GM12878 (cell line): ENCODE results near the gene SCARF1. TPM values are rescaled to one million over a fixed set of nuclear protein-coding genes. Genes with fewer than 3 reads are reported as not detected.

Experiments used
- ATAC-seq: fragments of 200-7000 bp; cut with Tn5 transposase; 3 replicates; pipeline ENCODE4 v1.9.1; 2020; ENCODE audit warnings: mild to moderate bottlenecking, moderate library complexity
- BruUV-seq: library from RNA; stranded (reverse); fragments of 400-500 nt; replicated peaks from 2 replicates; lab custom pipeline; 2021; lab: Mats Ljungman, UMichigan
- CTCF ChIA-PET: fragments of 300-600 bp; sonication (Branson Sonifier 250); formaldehyde crosslinking; extraction: SDS; loops from one replicate; lab custom pipeline; 2021; ENCODE audit warnings: inconsistent platforms; lab: Yijun Ruan, JAX
- POLR2A ChIA-PET: fragments of 350-600 bp; formaldehyde crosslinking; extraction: SDS; loops from one replicate; lab custom pipeline; 2021; ENCODE audit warnings: inconsistent platforms; lab: Charles Lee
- RAD21 ChIA-PET: fragments of 300-600 bp; sonication (Branson Sonifier 250); formaldehyde crosslinking; loops from one replicate; lab custom pipeline; 2023; ENCODE audit warnings: antibody characterized with exemption; ENCODE audit not compliant: unreplicated experiment; lab: Charles Lee
- SMC1A ChIA-PET: fragments of 300-600 bp; sonication (Branson Sonifier 250); formaldehyde crosslinking; loops from one replicate; lab custom pipeline; 2023; ENCODE audit not compliant: unreplicated experiment, uncharacterized antibody; lab: Charles Lee
- DNase-seq: peaks from one replicate; pipeline ENCODE4 v3.0.0-alpha.2; 2011; ENCODE audit warnings: low read depth, low spot score
- FAIRE-seq: peaks from 3 replicates; lab custom pipeline; 2011; peaks lifted over from hg19 to GRCh38; lab: Jason Lieb, UNC
- H2AFZ ChIP-seq: 2 replicates; pipeline ENCODE4 v1.6.0; 2011; ENCODE audit warnings: low read depth, low read length, control low read depth; ENCODE audit not compliant: control insufficient read depth
- H3K27ac ChIP-seq: 2 replicates; pipeline ENCODE4 v1.5.1; 2011; ENCODE audit warnings: control low read depth; ENCODE audit not compliant: control insufficient read depth, insufficient read depth
- H3K27me3 ChIP-seq, 2 experiments: replicated peaks in 1 of 2; 2 replicates each; pipeline versions ENCODE4 v1.6.0 to v1.6.1; 2011; ENCODE audit warnings: low read length in 1 of 2; ENCODE audit not compliant: control insufficient read depth in 2 of 2, insufficient read depth in 2 of 2
- H3K36me3 ChIP-seq, 2 experiments: 2 replicates each; pipeline ENCODE4 v1.5.1; 2011; ENCODE audit warnings: low read length in 1 of 2; ENCODE audit not compliant: control insufficient read depth in 2 of 2, insufficient read depth in 2 of 2
- H3K4me1 ChIP-seq: 2 replicates; pipeline ENCODE4 v1.6.1; 2011; ENCODE audit warnings: mild to moderate bottlenecking, low read length, moderate library complexity, mixed read lengths; ENCODE audit not compliant: control insufficient read depth, insufficient read depth
- H3K4me2 ChIP-seq: 2 replicates; pipeline ENCODE4 v1.6.0; 2011; ENCODE audit warnings: control low read depth; ENCODE audit not compliant: control insufficient read depth, insufficient read depth
- H3K4me3 ChIP-seq: fragments of 200-600 bp; sonication (generic); 2 replicates; pipeline ENCODE4 v1.5.1; 2016
- H3K79me2 ChIP-seq: 2 replicates; pipeline ENCODE4 v1.6.0; 2011; ENCODE audit warnings: low read length; ENCODE audit not compliant: control insufficient read depth, insufficient read depth
- H3K9ac ChIP-seq: 2 replicates; pipeline ENCODE4 v1.8.0; 2011; ENCODE audit warnings: low read length, control low read depth, mixed read lengths; ENCODE audit not compliant: control insufficient read depth, insufficient read depth
- H3K9me3 ChIP-seq: replicated peaks from 3 replicates; pipeline ENCODE4 v1.5.1; 2011; ENCODE audit warnings: mild to moderate bottlenecking, low read length; ENCODE audit not compliant: control insufficient read depth, insufficient read depth
- H4K20me1 ChIP-seq: 2 replicates; pipeline ENCODE4 v1.6.0; 2011; ENCODE audit not compliant: control insufficient read depth, insufficient read depth
- ATF7 ChIP-seq: fragments of 450-650 bp; IDR thresholded peaks from 2 replicates; pipeline ENCODE4 v1.6.1; 2016; ENCODE audit warnings: low read depth, mild to moderate bottlenecking
- BRCA1 ChIP-seq: IDR thresholded peaks from 2 replicates; pipeline ENCODE4 v1.6.1; 2011; ENCODE audit warnings: low read depth, low read length, improper control_type of control experiment
- CBX3 ChIP-seq: fragments of 200-600 bp; sonication (generic); IDR thresholded peaks from 2 replicates; pipeline ENCODE4 v1.6.1; 2016; ENCODE audit warnings: low read depth, borderline replicate concordance
- CEBPB ChIP-seq, 2 experiments: fragments of 150-350 bp in 1 of 2; IDR thresholded peaks; 2 replicates each; pipeline ENCODE4 v1.6.1; 2012 to 2014; ENCODE audit warnings: low read depth in 2 of 2, low read length in 2 of 2, borderline replicate concordance in 1 of 2, inconsistent platforms in 1 of 2
- HDAC6 ChIP-seq: fragments of 200-600 bp; sonication (generic); IDR thresholded peaks from one replicate; pipeline ENCODE4 v1.8.0; 2017; ENCODE audit warnings: antibody characterized with exemption; ENCODE audit not compliant: unreplicated experiment
- IRF4 ChIP-seq: IDR thresholded peaks from 2 replicates; pipeline ENCODE4 v1.6.1; 2011; ENCODE audit warnings: low read depth, low read length
- JUNB ChIP-seq: IDR thresholded peaks from 2 replicates; pipeline ENCODE4 v1.6.1; 2016; ENCODE audit warnings: antibody characterized with exemption, mild to moderate bottlenecking
- KDM1A ChIP-seq: fragments of 200-600 bp; sonication (generic); IDR thresholded peaks from 2 replicates; pipeline ENCODE4 v1.6.1; 2016; ENCODE audit warnings: borderline replicate concordance
- MEF2B ChIP-seq: fragments of 450-650 bp; IDR thresholded peaks from 2 replicates; pipeline ENCODE4 v1.6.1; 2018; ENCODE audit warnings: mild to moderate bottlenecking, moderate library complexity; ENCODE audit not compliant: partially characterized antibody, poor library complexity, severe bottlenecking
- NBN ChIP-seq: fragments of 450-650 bp; IDR thresholded peaks from 2 replicates; pipeline ENCODE4 v1.6.1; 2016
- NFXL1 ChIP-seq: fragments of 450-650 bp; IDR thresholded peaks from 2 replicates; pipeline ENCODE4 v1.6.1; 2017; ENCODE audit warnings: antibody characterized with exemption, mild to moderate bottlenecking, borderline replicate concordance
- NKRF ChIP-seq: fragments of 450-650 bp; conservative IDR thresholded peaks from 2 replicates; pipeline ENCODE4 v1.6.1; 2017; ENCODE audit warnings: mild to moderate bottlenecking, moderate library complexity
- PRDM15 ChIP-seq: fragments of 450-650 bp; formaldehyde crosslinking; IDR thresholded peaks from 2 replicates; pipeline ENCODE4 v1.4.0; 2020; ENCODE audit warnings: mild to moderate bottlenecking, moderate library complexity
- RUNX3 ChIP-seq: IDR thresholded peaks from 2 replicates; pipeline ENCODE4 v1.6.1; 2012; ENCODE audit warnings: low read length, inconsistent platforms
- SMC3 ChIP-seq: IDR thresholded peaks from 2 replicates; pipeline ENCODE4 v1.6.1; 2011; ENCODE audit warnings: low read length, improper control_type of control experiment, borderline replicate concordance
- TCF12 ChIP-seq: IDR thresholded peaks from 2 replicates; pipeline ENCODE4 v1.6.1; 2011; ENCODE audit warnings: low read depth, mild to moderate bottlenecking, low read length
- WGBS: methylation state at CpG from one replicate; pipeline ENCODE4 v1.1.6; 2016; ENCODE audit warnings: low lambda C conversion rate; ENCODE audit not compliant: insufficient replicate concordance, insufficient coverage; ENCODE audit errors: missing lambda C conversion rate; 5-methylcytosine and 5-hydroxymethylcytosine counted together
- in situ Hi-C: fragments of 300-500 bp; cut with MboI; formaldehyde crosslinking; loops from 9 replicates; pipeline ENCODE4 v1.14.3; 2018; ENCODE audit warnings: mixed read lengths
- intact Hi-C: fragments of 100-400 bp; cut with micrococcal nuclease; formaldehyde crosslinking; loops from one replicate; pipeline ENCODE4 v1.14.2; 2022; ENCODE audit not compliant: unreplicated experiment
- polyA plus RNA-seq, 11 experiments: library from polyadenylated mRNA; depleted of rRNA in 4 of 11; unstranded in 6 of 11; stranded (reverse) in 5 of 11; fragments of >200 nt; fragmentation: Nextera tagmentation in 4 of 11; fragmentation: Illumina TruSeq in 1 of 11; extraction: Ambion mirVana in 4 of 11; extraction: Trizol in 1 of 11; gene quantifications; 1 replicate in 1 of 11; 2 replicates in 10 of 11; pipeline versions ENCODE4 v1.2.1 to v1.2.3, GENCODE V29; 2011 to 2016; ENCODE audit warnings: inconsistent platforms in 2 of 11, missing spikeins in 2 of 11, low read depth in 1 of 11
- total RNA-seq, 4 experiments: library from RNA; depleted of rRNA in 3 of 4; stranded (reverse); fragments of >200 nt in 3 of 4; fragmentation: Illumina TruSeq in 1 of 4; extraction: Trizol in 1 of 4; gene quantifications; 2 replicates each; pipeline versions ENCODE4 v1.2.1 to v1.2.3, GENCODE V29; 2013 to 2021

Gene SCARF1
- total and polyA plus RNA-seq, 10 of the 15 experiments (the other 5 are each of a cell fraction or from before 2014, with no cell fraction given) = 0.10 to 1.7 (median 0.43) TPM

- TF ChIP-seq CBX3 = no peak
- TF ChIP-seq NFXL1 = no peak
- TF ChIP-seq CEBPB (IDR thresholded peaks at IDR 0.05; ENCODE audit: borderline replicate concordance in 1 of 2, low read depth in 2 of 2, low read length in 2 of 2) = no peak
Measured at GRCh38 chr17:1646199-1646875, 805 bp upstream of the SCARF1 start (continued).

GRCh38 chr17:1644493-1645206 lies 882 bp downstream of the SCARF1 start:
- peaks cover 32% of the 10 kb centered on the region for H3K4me1 ChIP-seq
- H3K9ac ChIP-seq = peak overlapping the region; percentile 80
- RAD21 ChIA-PET = interaction anchor here (0.8 to 1.2 kb wide), 4 partner anchors 37 to 77 kb away, joined by 3 to 7 read pairs (median 4); no protein-coding TSS in a partner anchor
- no peaks in the 10 kb centered on the region for H4K20me1 ChIP-seq
- peak overlapping the region; percentile 95 for H3K27ac ChIP-seq
- POLR2A ChIA-PET = interaction anchor here (0.8 to 1.4 kb wide), 6 partner anchors 13 to 155 kb away, joined by 3 to 5 read pairs (median 4); partner anchors contain the start of gene PRPF8
- no peaks in the 10 kb centered on the region for H3K36me3 ChIP-seq
- ATAC-seq (peak; percentile 54), FAIRE-seq (peak; percentile 80), DNase-seq (peak; percentile 61)
- SMC1A ChIA-PET = interaction anchor here (0.6 to 1.9 kb wide), 2 partner anchors 14 to 70 kb away, joined by 3 to 7 read pairs; no protein-coding TSS in a partner anchor
- H3K4me3 ChIP-seq = peak overlapping the region; percentile 62
- no peaks in the 10 kb centered on the region for H3K9me3 ChIP-seq
- BruUV-seq = TSS peak; percentile 69
- in situ Hi-C loops (no loop called here), intact Hi-C loops (loop anchor here (10.0 kb wide), 1 partner anchor 370 kb away; the partner anchor contains the start of genes BHLHA9 and TRARG1)
- H3K79me2 ChIP-seq = peaks cover 5% of the 10 kb centered on the region
- peak overlapping the region; percentile 69 for H2AFZ ChIP-seq
- CTCF ChIA-PET = interaction anchor here (1.4 to 1.7 kb wide), 2 partner anchors 14 to 70 kb away, joined by 6 to 7 read pairs; no protein-coding TSS in a partner anchor
- H3K27me3 ChIP-seq = no peaks in the 10 kb centered on the region
- WGBS = 17% methylated on average over 15 of the region's 15 CpGs
- H3K4me2 ChIP-seq = peak overlapping the region; percentile 98
- no peak for TF ChIP-seq TCF12
- TF ChIP-seq KDM1A = no peak
- no peak for TF ChIP-seq PRDM15 (CRISPR knock-in tag)
- no peak for TF ChIP-seq BRCA1
- no peak for TF ChIP-seq SMC3
- TF ChIP-seq RUNX3 = peak; percentile 95
- no peak for TF ChIP-seq HDAC6
- TF ChIP-seq NKRF = no peak
- peak; percentile 69; the same call in 1 of the 2 replicates for TF ChIP-seq JUNB
- peak; percentile 64; the same call in 1 of the 2 replicates for TF ChIP-seq IRF4
- TF ChIP-seq MEF2B = peak; percentile 62
- TF ChIP-seq NBN = no peak
- peak; percentile 76 for TF ChIP-seq ATF7
